Ovary (tissue), 3 donors: ENCODE results near the gene IGSF9.

Experiments used
- CTCF ChIP-seq, 3 donors: fragments of 450-650 bp in 2 of 3; fragments of 200-600 bp in 1 of 3; IDR thresholded peaks; one replicate each; pipeline versions ENCODE4 v1.5.1 to v1.8.0; 2016 to 2022; ENCODE audit warnings: antibody characterized with exemption in 3 of 3, mild to moderate bottlenecking in 1 of 3
- EP300 ChIP-seq: sonication (generic); formaldehyde crosslinking; IDR thresholded peaks from one replicate; pipeline ENCODE4 v1.6.1; 2017; ENCODE audit warnings: antibody characterized with exemption
- POLR2A ChIP-seq: fragments of 450-650 bp; IDR thresholded peaks from one replicate; pipeline ENCODE4 v1.6.1; 2017; ENCODE audit warnings: antibody characterized with exemption, mild to moderate bottlenecking, moderate library complexity
- donor health status: DM: no; HTN: no; CAD: no.

- TF ChIP-seq CTCF (IDR thresholded peaks at IDR 0.05) (no peak), POLR2A (no peak), EP300 (no peak)
Observed at GRCh38 chr1:159917533-159918351, 27.7 kb downstream of the IGSF9 start.
